ENCODE measurements around the gene PRX. TPM values are rescaled to one million over a fixed set of nuclear protein-coding genes. Genes with fewer than 3 reads are reported as not detected.

PRX gene
- total RNA-seq, 2 donors from 2014 or later, result 3.3 to 6.4 TPM

GRCh38 chr19:40449506-40449905 is 36.3 kb upstream of the PRX start:
- 93 to 96% methylated on average over 3 of the region's 4 CpGs for WGBS, 2 experiments (ENCODE audit: insufficient coverage in 1 of 2, insufficient read length in 1 of 2)
- Mint-ChIP-seq H3K36me3 (ENCODE audit: low read depth) (peaks cover 11% of the 10 kb centered on the region), H3K27me3 (ENCODE audit: insufficient read depth) (no peaks in the 10 kb centered on the region), H3K27ac (no peak overlapping the region), H3K9me3 (no peaks in the 10 kb centered on the region), H3K4me1 (peaks cover 17% of the 10 kb centered on the region), H3K4me3 (no peak overlapping the region)
- Histone ChIP-seq H3K27ac (ENCODE audit: low read depth, low read length) (no peak overlapping the region), H3K27me3 (ENCODE audit: control insufficient read depth, insufficient read depth, low read length, poor library complexity, severe bottlenecking) (no peaks in the 10 kb centered on the region), H3K4me1 (ENCODE audit: control insufficient read depth, insufficient read depth, low read length) (peaks cover 4% of the 10 kb centered on the region), H3K36me3 (ENCODE audit: control insufficient read depth, insufficient read depth, low read length) (no peaks in the 10 kb centered on the region), H3K4me3 (ENCODE audit: low read length) (no peak overlapping the region), H3K9me3 (ENCODE audit: control insufficient read depth, low read length) (no peaks in the 10 kb centered on the region), H3K9ac (ENCODE audit: extremely low read depth, low read length, poor library complexity, severe bottlenecking) (no peak overlapping the region)
- TF ChIP-seq CTCF (conservative IDR thresholded peaks at IDR 0.05), result no peak
- no peak for DNase-seq

- peak overlapping the region; percentile 92 for H3K27ac Mint-ChIP-seq
- Histone ChIP-seq H3K9me3 (ENCODE audit: control insufficient read depth, low read length) (no peaks in the 10 kb centered on the region), H3K27me3 (ENCODE audit: control insufficient read depth, insufficient read depth, low read length, poor library complexity, severe bottlenecking) (no peaks in the 10 kb centered on the region), H3K4me1 (ENCODE audit: control insufficient read depth, insufficient read depth, low read length) (peaks cover 4% of the 10 kb centered on the region), H3K36me3 (ENCODE audit: control insufficient read depth, insufficient read depth, low read length) (peaks cover 15% of the 10 kb centered on the region), H3K27ac (ENCODE audit: low read depth, low read length) (no peak overlapping the region), H3K4me3 (ENCODE audit: low read length) (no peak overlapping the region), H3K9ac (ENCODE audit: extremely low read depth, low read length, poor library complexity, severe bottlenecking) (no peak overlapping the region)
- H3K27me3 Mint-ChIP-seq (ENCODE audit: insufficient read depth), result no peaks in the 10 kb centered on the region
- H3K4me1 Mint-ChIP-seq, result peaks cover 28% of the 10 kb centered on the region
- peaks cover 28% of the 10 kb centered on the region for H3K36me3 Mint-ChIP-seq (ENCODE audit: low read depth)
- WGBS, 2 experiments (ENCODE audit: insufficient coverage in 1 of 2, insufficient read length in 1 of 2), result 90% methylated on average over 5 to 8 of the region's 8 CpGs
- H3K9me3 Mint-ChIP-seq, result no peaks in the 10 kb centered on the region
- DNase-seq, result no peak
- TF ChIP-seq CTCF (conservative IDR thresholded peaks at IDR 0.05), result no peak
- H3K4me3 Mint-ChIP-seq, result no peak overlapping the region
Observed at GRCh38 chr19:40446263-40446784, 33.1 kb upstream of the PRX start.

- no peaks in the 10 kb centered on the region for H3K9me3 Mint-ChIP-seq
- H3K4me3 Mint-ChIP-seq, result peak overlapping the region; percentile 22
- peaks cover 28% of the 10 kb centered on the region for H3K4me1 Mint-ChIP-seq
- H3K4me1 ChIP-seq (ENCODE audit: control insufficient read depth, insufficient read depth, low read length), result peaks cover 4% of the 10 kb centered on the region
- no peak overlapping the region for H3K27ac ChIP-seq (ENCODE audit: low read depth, low read length)
- H3K27me3 ChIP-seq (ENCODE audit: control insufficient read depth, insufficient read depth, low read length, poor library complexity, severe bottlenecking), result no peaks in the 10 kb centered on the region
- no peak overlapping the region for H3K9ac ChIP-seq (ENCODE audit: extremely low read depth, low read length, poor library complexity, severe bottlenecking)
- WGBS, 2 experiments (ENCODE audit: insufficient coverage in 1 of 2, insufficient read length in 1 of 2), result 70 to 84% methylated on average over 7 to 9 of the region's 9 CpGs
- H3K27me3 Mint-ChIP-seq (ENCODE audit: insufficient read depth), result no peaks in the 10 kb centered on the region
- H3K36me3 Mint-ChIP-seq (ENCODE audit: low read depth), result peaks cover 31% of the 10 kb centered on the region
- peaks cover 20% of the 10 kb centered on the region for H3K36me3 ChIP-seq (ENCODE audit: control insufficient read depth, insufficient read depth, low read length)
- TF ChIP-seq CTCF (conservative IDR thresholded peaks at IDR 0.05), result no peak
- DNase-seq, result peak; percentile 76
- H3K4me3 ChIP-seq (ENCODE audit: low read length), result no peak overlapping the region
- H3K9me3 ChIP-seq (ENCODE audit: control insufficient read depth, low read length), result no peaks in the 10 kb centered on the region
- H3K27ac Mint-ChIP-seq, result peak overlapping the region; percentile 92
Observed at GRCh38 chr19:40445780-40446262, 32.6 kb upstream of the PRX start.
